HG03439 (cell line): ENCODE measurements around the gene BRPF1.
A peak's percentile ranks its signal among the peaks of the same experiment; 100 is the strongest.

ENCODE experiments used
- ATAC-seq: cut with Tn5 transposase; IDR thresholded peaks from one replicate; pipeline ENCODE4 v1.9.1; 2021; ENCODE audit warnings: mild to moderate bottlenecking, moderate library complexity; ENCODE audit not compliant: unreplicated experiment

The BRPF1 gene

DNA sequence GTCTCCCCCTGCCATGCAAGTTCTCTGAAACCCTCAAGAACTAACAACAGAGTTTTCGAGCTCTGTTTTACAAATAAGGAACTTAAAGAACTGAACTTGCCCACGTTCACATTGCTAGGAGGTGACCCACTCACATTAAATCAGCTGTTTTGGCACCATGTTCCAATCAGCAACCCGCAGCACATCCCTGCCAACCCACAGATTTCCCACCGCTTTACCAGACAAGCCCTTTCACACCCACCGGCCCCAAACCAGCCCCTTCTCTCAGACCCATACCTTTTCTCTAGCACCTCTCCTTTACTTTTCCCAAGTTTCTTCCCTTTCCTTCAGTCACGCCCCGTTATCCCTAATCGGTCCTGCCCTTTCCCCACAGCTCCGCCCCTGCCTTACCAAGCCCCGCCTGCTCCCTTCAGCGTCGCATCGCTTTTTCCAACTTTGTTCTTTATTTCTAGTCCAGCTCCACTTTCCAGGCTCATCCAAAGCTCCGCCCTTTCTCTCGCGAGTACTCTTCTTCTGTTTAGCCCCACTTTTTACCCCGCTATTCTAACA lies 804 bp upstream of the BRPF1 start:
- peak; percentile 43 for ATAC-seq

DNA sequence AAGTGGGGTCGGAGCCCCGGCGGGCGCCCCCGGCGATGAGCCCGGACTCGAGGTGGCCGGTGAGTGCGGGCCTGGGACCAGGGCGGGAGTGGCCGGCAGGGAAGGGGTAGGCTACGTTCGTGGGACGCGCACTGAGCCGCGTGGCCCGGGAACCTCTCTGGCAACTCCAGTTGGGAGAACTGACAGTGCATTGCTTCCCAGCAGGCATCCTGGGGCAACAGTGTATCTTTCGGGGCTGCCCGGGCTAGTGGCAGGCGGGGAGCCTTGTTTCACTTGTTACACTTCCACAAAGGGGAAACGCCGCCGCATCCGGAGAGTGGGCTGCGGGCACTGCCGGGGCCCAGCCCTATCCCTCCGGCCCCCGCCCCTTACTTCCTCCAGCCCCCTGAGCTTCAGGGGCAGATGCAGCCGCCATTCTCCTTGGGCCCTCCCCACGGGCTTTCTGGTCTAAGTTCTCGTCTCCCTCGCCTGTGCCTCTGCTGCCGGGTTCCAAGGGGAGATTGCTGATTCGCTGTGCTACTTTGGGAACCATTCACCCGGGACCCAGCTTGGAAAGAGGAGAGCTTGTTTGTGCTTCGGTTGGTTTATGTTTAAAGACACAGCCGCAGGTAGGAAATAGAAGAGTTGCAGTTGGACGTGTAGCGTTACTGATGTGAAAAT lies 675 bp downstream of the BRPF1 start:
- peak; percentile 24 for ATAC-seq

DNA sequence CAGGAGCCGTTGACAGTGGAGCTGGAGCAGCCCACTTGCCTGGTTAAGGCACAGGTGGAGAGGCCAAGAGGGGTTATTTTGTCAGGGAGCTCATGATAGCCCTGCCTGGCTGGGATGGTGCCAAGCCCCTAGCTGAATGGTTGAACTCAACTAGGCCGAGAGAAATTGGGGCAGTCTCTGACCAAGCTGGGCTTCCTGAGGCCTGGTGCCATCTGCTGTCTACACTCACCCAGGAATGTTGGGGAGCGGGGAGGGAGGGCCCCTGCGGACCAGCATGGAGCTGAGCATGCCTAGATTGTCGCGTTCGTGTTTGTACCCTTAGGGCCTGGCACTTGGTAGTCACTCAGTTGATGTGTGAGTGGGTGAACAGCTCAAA lies 1.2 kb downstream of the BRPF1 start:
- ATAC-seq, result no peak

GRCh38 chr3:9736831-9737230 lies 5.3 kb downstream of the BRPF1 start:
- ATAC-seq, result no peak

DNA sequence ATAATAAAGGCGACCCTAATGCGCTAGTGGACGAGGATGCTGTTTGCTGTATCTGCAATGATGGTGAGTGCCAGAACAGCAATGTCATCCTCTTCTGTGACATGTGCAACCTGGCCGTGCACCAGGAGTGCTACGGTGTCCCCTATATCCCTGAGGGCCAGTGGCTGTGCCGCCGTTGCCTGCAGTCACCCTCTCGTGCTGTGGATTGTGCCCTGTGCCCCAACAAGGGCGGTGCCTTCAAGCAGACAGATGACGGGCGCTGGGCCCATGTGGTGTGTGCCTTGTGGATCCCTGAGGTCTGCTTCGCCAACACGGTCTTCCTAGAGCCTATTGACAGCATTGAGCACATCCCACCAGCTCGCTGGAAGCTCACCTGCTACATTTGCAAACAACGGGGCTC lies 7.6 kb downstream of the BRPF1 start:
- ATAC-seq, result no peak

- ATAC-seq, result no peak
Observed at GRCh38 chr3:9742560-9742959, 11.0 kb downstream of the BRPF1 start.

GRCh38 chr3:9743548-9743947 lies 12.0 kb downstream of the BRPF1 start:
- ATAC-seq, result no peak

DNA sequence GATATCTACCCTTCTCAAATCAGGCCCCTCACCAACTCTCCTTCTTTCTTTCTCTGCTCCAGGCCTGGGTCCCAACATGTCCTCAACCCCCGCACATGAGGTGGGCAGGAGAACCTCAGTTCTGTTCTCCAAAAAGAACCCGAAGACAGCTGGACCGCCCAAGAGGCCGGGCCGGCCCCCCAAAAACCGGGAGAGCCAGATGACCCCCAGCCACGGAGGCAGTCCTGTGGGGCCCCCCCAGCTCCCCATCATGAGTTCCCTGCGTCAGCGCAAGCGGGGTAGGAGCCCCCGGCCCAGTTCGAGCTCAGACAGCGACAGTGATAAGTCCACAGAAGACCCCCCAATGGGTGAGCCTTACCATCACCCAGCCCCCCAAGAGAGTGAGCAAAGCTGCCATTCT lies 12.6 kb downstream of the BRPF1 start:
- no peak for ATAC-seq

DNA sequence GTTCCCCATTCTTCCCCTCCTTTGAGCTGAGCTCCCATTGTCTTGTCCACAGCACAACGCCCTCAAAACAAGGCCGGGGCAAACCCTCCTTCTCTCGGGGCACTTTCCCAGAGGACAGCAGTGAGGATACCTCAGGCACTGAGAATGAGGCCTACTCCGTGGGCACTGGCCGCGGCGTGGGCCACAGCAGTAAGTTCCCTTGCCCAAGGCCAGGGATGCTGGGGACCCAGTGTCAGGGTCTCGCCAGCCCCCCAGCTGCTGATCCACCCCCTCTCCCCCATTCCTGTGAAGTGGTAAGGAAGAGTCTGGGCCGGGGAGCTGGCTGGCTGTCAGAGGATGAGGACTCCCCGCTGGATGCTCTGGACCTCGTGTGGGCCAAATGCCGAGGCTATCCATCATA lies 14.0 kb downstream of the BRPF1 start:
- no peak for ATAC-seq

DNA sequence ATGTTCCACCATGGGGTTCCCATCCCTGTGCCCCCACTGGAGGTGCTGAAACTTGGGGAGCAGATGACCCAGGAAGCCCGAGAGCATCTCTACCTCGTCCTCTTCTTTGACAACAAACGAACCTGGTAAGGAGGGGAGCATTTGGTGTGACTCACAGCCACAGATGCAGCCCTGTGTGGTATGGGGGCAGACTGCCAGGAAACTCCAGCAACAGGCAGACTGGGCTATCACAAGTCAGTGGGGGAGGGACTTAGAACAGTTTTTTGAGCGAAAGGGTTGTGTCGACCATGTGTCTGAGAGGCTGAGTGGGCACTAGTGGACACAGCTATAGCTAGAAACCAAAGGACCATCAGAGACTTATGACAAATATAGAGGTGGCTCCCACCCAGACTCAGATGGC lies 14.8 kb downstream of the BRPF1 start:
- ATAC-seq, result no peak

GRCh38 chr3:9747267-9747666 lies 15.7 kb downstream of the BRPF1 start:
- ATAC-seq, result no peak

GRCh38 chr3:9748031-9748430 lies 16.5 kb downstream of the BRPF1 start:
- no peak for ATAC-seq

- ATAC-seq, result no peak
Observed at GRCh38 chr3:9749296-9749644, 17.7 kb downstream of the BRPF1 start.

- peak; percentile 91 for ATAC-seq
Observed at GRCh38 chr3:9749645-9750555, 18.4 kb downstream of the BRPF1 start, which contains the start of gene OGG1. OGG1 (plus strand) TSS chr3:9749952; CDS start chr3:9750287, 335 bp downstream.

- no peak for ATAC-seq
Observed at GRCh38 chr3:9750556-9751411, 19.2 kb downstream of the BRPF1 start.

GRCh38 chr3:9754678-9755077 lies 23.1 kb downstream of the BRPF1 start:
- no peak for ATAC-seq

DNA sequence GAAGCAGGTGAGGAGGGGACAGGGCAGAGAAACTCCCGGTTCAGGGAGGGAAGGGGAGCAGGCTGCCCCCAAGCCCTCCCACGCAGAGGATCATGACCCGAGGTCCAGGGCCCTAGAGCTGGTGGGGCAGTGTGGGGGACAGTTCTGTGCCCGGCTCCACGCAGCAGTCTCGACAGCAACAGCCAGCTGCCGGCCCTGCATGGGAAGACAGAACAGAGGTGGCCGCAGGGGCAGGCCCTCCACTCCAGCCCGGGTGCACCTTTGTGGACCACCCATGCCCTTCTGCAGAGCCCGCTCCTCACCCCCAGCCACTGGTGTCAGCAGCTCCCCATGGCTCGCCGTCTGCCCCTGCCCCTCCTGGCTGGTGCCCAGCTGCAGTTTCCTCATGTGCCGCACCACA lies 25.9 kb downstream of the BRPF1 start:
- no peak for ATAC-seq

DNA sequence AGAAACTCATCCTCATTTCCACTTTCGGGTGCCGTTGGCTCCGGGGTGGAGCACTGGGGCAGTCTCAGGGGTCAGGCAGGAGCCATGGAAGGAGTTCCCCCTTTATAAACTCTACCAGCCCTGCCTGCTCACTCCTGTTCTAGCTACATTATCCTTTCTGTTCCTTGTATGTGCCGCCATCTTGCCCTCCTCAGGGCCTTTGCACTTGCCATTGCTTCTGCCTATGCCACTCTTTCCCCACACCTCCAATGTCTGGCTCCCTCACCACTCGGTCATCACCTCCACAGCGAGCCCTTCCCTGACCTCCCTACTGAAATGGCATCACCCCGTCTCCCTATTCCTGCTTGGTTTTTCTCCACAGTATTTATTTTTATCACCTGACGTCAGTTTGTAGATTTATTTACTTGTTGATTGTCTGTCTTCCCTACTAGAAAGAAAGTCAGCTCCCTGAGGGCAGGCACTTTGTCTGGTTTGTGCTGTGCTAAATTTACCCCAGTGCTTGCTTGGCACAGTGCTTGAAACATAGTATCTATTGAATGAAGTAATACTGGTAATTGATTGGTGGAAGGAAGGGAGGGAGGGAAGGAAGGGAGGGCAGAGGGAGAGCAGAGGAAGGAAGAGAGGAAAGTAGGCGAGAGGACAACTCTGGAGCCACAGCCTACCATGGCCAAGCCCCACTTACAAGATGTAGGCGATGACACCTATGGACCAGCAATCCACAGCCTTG lies 29.4 kb downstream of the BRPF1 start:
- ATAC-seq, result no peak

GRCh38 chr3:9761919-9762318 lies 30.4 kb downstream of the BRPF1 start:
- ATAC-seq, result no peak

- no peak for ATAC-seq
Observed at GRCh38 chr3:9762871-9763270, 31.3 kb downstream of the BRPF1 start.

GRCh38 chr3:9765865-9766264 lies 34.3 kb downstream of the BRPF1 start:
- no peak for ATAC-seq
